ENCODE data around the gene MFAP4.

DNA sequence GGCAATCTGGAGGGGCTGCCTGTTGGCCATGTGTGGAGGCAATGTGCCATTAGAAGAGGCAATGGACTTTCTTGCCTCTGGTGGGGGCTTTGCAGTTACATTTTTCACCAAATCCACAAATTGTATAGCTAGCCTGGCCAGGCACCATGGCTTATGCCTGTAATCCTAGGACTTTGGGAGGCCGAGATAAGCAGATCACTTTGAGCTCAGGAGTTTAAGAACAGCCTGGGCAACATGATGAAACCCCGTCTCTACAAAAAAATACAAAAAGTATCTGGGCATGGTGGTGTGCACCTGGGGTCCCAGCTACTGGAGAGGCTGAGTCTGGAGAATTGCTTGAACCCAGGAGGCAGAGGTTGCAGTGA, 21.3 kb upstream of the MFAP4 start:
- TF ChIP-seq POLR2A (IDR thresholded peaks at IDR 0.05) (no peak), CTCF (IDR thresholded peaks at IDR 0.05) (no peak)

Measured in heart left ventricle (tissue), 13 donors.